ENCODE results near the gene PGGT1B.

PGGT1B gene

GRCh38 chr5:115262321-115263077 is at the start of gene PGGT1B:
PGGT1B (minus strand) TSS chr5:115262877; CDS start chr5:115262851, 26 bp downstream.
- peak; percentile 31 to 93 (median 81) for DNase-seq

- no peak for DNase-seq
Measured at GRCh38 chr5:115309751-115310370, 47.2 kb upstream of the PGGT1B start.

DNA sequence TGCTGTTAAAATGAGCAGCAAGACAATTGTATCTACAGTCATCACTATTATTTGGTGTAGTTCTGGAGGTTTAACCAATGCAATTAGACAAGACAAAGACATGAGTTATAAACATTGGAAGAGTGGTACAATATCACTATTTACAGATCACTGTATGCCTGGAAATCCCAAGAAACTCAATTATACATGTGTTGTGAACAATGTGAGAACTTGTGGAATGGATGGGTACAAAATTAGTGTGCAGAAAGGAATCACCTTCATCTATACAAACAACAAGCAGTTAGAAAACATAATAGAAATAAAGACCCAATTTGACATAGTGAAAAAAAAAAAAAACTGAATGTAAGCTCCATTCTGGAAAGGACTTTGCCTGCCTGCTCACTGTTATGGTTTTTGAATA is 46.1 kb upstream of the PGGT1B start:
- no peak for DNase-seq

- DNase-seq, result no peak
Measured at GRCh38 chr5:115306011-115306536, 43.4 kb upstream of the PGGT1B start.

GRCh38 chr5:115304496-115304895 is 41.8 kb upstream of the PGGT1B start:
- DNase-seq, result no peak

DNA sequence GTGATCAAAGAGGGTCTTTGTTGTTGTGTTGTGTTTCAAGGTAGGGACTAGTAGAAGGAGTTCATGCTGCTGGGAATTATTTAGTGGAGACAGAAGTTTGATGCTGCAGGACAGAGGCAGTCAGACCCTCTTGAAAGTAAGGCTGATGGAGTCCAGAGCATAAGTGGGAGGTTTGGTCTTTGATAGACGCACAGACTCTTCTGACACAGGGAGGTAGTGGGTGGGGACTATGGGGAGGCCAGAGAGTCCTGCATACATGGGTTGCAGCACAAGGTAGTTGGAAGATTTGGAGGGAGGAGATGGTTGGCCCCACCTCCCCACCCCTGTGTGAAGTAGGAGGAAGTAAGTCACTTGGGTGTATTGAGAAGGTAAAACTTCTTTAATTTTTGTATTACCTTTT is 36.1 kb upstream of the PGGT1B start:
- DNase-seq, result no peak

- no peak for DNase-seq
Measured at GRCh38 chr5:115297031-115297430, 34.4 kb upstream of the PGGT1B start.

GRCh38 chr5:115296124-115297022 is 33.7 kb upstream of the PGGT1B start, which contains the start of gene CCDC112:
CCDC112 (minus strand) TSS chr5:115296654; CDS start chr5:115296543, 111 bp downstream.
- peak in 50 of 51 donors; percentile 12 to 92 (median 68) for DNase-seq

GRCh38 chr5:115295777-115296123 is 33.1 kb upstream of the PGGT1B start:
- DNase-seq, result peak in 2 of 51 donors; percentile 33 to 59

GRCh38 chr5:115291397-115291796 is 28.7 kb upstream of the PGGT1B start:
- no peak for DNase-seq

GRCh38 chr5:115289104-115289503 is 26.4 kb upstream of the PGGT1B start:
- no peak for DNase-seq

- no peak for DNase-seq
Measured at GRCh38 chr5:115284021-115284420, 21.3 kb upstream of the PGGT1B start.

DNA sequence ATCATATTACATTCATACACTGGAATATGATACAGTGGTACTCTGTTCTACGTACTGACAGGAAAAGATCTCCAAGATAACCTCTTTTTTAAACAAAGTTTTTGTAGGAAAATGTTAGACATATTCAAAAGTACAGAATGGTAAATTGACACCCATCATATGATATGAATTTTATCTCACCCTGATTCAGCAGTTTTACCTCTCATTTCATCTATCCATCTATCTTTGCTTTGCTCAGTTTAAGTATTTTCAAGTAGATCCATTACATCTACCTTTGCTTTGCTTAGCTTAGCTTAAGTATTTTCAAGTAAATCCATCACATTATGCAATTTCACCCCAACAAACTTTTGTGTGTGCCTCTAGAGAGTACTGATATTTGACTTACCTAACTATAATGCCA is 19.5 kb upstream of the PGGT1B start:
- no peak for DNase-seq

GRCh38 chr5:115274584-115274983 is 11.9 kb upstream of the PGGT1B start:
- DNase-seq, result no peak

GRCh38 chr5:115272297-115272958 is 9.8 kb upstream of the PGGT1B start:
- no peak for DNase-seq

DNA sequence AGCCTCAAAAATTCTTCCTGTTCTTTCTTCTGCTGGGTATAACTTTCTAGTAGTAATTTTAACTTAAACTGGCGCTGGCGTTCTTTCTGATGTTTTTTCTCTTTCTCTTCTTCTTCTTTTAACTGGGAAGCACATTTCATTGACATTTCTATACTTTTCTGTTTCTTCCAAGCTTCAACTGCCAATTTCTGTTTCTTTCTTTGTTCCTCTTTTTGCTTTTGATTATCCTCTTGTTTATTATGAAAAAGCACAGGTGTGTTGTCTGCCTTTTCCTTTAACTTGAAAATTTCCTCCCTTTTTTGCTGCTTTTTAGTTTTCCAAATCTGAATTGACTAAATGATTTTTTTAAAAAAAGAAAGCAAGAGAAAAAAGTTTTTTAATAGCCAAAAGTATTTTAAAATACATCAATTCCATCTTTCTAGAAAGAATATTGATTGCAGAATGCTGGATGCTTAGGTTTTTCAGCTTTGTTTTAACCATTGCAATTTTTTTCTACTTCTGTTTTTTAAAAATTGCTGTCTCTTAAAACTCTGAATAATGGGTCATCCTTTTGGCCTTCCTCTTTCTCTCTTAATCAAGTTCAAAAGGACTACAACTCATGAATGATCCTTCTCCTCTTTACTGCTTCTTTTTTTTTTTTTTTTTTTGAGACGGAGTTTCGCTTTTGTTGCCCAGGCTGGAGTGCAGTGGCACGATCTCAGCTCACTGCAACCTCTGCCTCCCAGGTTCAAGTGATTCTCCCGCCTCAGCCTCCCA is 8.8 kb upstream of the PGGT1B start:
- no peak for DNase-seq

DNA sequence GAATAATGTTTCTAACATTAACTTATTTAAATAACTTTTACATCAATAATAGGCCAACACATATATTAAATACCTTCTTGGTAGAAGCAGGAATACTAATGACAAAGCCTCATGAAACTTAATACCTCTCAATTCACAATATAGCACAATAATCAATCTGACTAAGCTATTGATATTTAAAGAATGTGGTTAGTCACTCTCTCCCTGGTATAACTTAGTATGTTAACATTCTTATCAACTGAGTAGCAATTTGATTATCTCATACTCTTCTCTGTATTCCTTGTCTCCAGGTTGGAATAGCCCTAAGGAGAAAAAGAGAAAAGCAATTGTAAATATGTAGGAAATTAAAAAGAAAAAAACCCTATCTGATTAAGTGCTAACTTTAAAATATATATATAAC is 4.9 kb upstream of the PGGT1B start:
- DNase-seq, result no peak

GRCh38 chr5:115265220-115265619 is 2.5 kb upstream of the PGGT1B start:
- DNase-seq, result peak in 1 of 51 donors; percentile 1

- no peak for DNase-seq
Measured at GRCh38 chr5:115264786-115265185, 2.1 kb upstream of the PGGT1B start.

DNA sequence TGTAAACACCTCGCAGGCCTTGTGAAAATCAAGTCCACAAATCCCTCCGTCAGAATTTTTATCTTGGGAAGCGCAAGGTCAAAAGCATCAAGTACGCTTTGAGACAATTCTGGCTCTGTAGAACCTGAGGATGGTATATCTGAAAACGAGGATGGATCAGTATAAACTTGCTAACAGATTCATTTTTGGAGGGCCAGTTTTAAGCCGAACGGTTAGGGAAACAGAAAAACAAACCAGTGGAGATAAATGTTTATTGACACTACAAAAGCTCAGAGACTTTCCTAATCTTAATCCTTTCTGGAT is 352 bp upstream of the PGGT1B start:
- no peak for DNase-seq

GRCh38 chr5:115262011-115262320 is 711 bp downstream of the PGGT1B start:
- peak in 1 of 51 donors; percentile 41 for DNase-seq
